Hematopoietic multipotent progenitor cell treated with erythropoietin and hydrocortisone succinate and interleukin-3 and kit ligand, for 8 days (in vitro differentiated cells): Measurements from ENCODE around the gene LKAAEAR1.

Source experiments
- DNase-seq: peaks from one replicate; pipeline ENCODE4 v3.0.0-alpha.2; 2015

Gene LKAAEAR1

DNA sequence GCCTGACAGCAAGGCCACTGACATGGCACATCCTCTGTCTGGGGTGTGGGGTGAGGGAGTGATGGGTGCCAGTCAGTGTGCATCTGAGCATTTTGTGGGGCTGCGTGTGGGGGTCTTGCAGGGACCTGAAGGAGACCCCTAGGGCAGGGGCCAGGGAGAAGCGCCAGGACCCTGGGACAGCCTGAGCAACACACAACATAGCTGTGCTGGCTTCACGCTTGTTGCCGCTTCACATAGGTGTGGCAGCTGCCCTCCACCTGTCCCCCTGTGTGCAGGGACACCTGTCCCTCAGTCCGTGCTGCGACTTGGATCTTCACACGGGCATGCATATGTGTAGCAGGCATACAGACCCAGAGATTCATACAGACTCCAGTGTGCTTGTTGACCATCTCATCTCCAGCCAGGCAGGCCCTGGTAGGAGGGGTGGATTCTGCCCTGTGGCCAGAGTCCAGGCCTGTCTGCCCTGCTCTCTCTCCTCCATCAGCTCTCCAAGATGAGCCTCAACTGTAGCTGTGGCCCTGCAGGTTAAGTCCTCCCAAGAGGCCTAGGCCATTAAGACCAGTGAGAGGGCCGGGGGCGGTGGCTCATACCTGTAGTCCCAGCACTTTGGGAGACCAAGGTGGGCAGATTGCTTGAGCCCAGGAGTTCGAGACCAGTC lies 26.3 kb upstream of the LKAAEAR1 start:
- DNase-seq = no peak

DNA sequence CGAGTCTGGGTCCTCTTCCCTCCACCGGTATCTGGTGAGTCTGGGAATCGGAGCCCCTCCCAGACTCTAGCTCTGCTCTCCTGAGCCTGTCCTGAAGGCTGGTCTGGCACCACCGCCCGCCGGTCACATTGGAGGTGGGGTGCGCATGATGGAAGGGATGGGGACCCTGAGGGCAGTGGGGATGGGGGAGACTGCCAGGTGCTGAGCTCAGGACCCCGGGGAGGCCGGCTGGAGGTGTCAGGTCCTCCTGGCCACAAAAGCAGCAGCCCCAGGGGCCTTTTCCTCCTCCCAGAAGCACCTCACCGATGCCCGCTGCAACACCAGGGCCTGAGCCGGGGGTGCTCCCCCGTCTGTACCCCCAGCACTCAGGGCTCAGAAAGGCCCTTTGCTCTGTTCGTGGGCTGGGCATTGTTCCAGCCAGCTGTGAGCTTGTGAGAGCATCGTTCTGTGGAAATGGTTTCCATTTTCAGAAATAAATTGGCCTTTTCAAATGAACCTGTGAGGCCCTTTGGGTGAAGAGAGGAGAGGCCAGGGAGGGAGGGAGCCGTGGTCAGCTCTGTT lies 25.7 kb upstream of the LKAAEAR1 start:
- no peak for DNase-seq

DNA sequence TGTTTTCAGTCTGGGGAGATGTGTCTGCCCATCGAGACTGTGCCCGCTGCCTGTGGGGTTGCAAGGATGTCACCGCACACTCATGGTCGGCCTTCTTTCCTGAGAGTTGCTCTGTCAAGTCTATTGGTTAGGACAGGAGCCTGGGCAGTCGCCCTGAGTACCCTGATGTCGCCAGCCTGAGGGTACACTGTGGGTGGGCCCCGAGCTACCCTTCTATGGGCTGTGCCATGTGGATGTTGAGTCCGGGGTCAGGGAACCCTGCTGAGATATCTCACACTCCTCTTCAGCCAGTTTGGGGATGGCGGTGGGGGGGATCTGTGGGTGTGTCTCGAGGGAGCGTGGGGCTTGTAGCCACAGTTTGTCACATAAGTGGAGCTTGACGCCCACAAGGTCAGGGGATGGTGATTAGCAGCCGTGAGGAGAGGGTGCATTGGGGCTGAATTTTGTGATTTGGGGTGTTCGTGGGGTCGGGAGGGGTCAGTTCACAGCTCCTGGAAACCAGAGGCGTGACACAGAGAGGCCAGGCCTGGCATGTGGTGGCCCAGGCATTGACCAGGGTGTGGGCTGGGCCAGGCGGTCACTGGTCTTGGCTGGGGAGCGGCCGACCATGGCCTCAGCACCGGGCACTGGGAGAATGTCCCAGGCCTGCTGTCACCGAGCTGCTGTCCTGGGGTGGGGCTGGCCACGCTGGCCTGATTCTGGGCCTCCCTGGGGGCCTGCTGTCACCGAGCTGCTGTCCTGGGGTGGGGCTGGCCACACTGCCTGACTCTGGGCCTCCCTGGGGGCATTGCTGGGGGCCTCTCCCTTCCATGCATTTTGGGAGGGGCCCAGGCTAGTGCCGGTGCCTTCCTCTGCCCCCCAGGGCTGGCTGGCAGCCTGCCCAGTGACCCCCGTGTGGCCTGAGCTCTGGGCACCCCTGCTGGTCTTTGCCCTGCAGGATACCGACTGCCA lies 24.8 kb upstream of the LKAAEAR1 start:
- DNase-seq = no peak

DNA sequence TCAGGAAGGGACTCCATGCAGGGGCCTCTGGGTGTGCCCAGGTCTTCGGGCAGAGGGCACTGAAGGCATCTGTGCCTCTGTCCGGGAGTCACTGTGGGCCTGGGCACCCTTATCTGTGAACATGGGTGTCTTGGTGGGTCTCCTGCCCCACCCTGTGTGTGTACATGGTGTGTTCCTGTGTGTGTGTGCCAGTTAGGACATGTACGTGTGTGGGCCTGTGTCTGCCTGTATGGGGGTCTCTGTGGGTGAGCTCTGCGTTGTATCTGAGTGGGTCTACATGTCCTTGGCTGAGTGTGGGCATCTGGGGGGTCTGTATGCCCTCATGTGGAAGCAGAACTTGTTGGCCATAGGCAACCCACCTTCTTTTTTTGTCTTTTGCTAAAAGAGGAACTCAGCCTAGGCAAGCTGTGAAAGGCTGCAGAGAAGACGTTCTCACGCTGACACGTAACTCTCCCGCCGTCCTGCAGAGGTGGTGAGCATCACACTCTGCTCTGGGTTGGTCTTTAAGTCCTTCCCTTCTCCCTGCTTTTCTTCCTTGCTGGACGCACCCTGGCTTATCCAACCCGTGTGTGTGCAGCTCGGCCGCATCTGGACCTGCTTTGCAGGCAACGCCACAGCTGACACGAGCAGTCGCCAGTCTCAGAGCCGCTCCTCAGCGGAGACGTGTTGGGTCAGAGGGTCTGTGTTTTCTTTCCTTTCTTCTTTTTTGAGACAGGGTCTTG lies 23.7 kb upstream of the LKAAEAR1 start:
- DNase-seq = no peak

DNA sequence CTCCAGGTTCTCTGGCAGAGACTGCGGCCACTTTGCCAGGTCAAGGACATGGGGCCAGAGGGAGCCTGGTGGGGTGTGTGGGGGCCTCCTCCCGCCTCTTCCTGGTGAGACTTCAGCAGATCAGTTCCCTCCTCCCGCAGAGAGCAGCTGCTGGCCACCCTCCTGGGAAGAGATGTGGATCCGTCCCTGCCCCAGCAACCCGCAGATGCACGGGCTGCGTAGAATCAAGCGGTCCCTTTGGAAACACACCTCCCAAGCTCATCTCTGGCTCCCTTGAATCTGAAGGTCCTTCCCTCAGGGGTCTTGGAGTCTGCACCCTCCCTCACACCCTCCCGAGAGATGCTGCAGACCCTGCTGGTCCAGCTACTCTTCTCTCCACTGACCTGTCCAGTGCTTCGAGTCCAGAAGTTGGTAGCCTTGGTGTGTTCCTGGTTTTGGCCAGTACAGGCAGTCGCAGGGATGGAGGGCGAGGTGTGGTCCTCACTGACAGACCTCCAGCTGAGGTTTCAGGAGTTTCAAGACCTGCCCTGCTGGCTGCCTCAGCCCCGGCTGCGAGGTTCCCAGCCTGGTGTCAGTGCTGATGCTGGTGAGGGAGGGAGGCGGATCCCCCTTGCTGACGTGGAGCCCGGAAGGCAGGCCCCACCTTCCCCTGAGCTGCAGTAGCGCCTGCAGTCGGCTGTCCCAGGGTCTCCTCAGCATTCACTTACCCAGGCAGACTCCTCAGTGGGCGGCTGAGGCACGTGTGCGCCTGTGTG lies 23.0 kb upstream of the LKAAEAR1 start, which contains the start of gene NPBWR2:
TSS of gene NPBWR2 (minus strand) at position 585 of the 755 bp plus-strand sequence. CDS start 734 bp downstream, outside the sequence.
- DNase-seq = no peak

DNA sequence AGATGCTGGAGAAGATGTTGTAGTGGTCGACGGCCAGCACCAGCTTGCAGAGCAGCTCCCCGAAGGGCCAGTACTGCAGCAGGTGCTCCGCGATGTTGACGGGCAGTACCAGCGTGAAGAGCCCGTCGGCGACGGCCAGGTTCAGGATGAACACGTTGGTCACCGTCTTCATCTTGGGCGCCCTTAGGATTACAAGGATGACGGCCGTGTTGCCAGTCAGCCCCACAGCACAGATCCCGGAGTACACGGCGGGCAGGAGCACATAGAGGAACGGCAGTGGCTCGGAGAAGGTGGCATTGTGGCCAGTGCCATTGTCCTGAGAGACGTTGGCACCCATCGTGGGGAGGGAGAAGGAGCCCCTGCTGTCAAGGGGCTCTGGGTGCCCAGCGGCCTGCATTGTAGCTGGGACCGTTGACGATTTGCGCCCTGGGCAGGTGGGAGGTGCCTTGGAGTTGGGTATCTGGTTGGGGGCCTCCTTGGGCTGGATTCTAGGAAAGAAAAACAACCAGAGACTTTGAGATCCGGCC lies 22.3 kb upstream of the LKAAEAR1 start:
- no peak for DNase-seq

DNA sequence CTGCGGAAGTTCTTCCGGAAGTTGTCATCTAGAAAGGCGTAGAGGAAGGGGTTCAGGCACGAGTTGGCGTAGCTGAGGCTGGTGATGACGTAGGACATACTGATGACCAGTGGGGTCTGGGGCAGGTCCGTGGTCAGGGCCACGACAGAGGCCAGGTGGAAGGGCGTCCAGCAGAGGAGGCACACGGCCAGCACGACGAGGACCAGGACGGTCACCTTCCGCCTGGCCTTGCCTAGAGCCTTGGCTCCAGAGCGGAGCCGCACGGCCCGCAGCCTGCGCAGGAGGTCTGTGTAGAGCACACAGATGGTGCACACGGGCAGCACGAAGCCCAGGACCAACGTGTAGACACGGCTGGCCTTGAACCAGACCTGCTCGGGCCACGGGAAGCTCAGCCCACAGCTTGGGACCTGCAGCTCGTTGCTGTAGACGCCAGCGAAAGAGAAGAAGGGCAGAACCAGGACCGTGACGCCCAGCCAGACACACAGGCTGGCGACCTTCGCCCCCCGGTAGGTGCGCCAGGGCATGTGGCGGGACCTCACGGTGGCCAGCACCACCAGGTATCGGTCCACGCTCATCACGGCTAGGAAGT lies 21.7 kb upstream of the LKAAEAR1 start:
- no peak for DNase-seq

DNA sequence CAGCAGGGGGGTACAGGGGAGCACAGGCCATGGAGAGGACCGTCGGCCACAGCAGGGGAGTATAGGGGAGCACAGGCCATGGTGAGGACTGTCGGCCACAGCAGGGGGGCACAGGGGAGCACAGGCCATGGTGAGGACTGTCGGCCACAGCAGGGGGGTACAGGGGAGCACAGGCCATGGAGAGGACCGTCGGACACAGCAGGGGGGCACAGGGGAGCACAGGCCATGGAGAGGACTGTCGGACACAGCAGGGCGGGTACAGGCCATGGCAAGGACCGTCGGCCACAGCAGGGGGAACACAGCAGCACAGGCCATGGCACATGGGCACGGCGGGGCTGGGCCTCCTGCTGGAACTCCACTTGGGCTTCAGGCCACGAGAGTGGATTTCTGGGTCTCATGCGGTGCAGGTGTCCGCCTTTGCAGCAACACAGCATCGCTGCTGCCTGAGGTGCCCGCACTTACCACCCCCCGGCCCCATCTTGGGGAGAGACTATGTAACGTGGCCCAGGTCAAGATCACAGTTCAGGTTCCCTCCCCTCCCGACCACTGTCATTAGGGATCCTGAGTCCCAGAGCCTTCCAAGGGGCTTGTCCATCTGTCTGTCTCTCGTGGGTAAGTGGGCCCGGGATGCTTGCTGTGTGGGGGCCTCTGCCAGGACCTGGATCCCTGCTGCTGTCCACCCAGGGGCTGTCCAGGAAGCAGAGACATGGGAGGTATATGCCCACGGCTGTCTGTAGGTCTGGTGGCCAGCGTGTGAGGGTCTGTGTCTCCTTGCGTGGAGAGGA lies 20.7 kb upstream of the LKAAEAR1 start:
- DNase-seq = no peak

DNA sequence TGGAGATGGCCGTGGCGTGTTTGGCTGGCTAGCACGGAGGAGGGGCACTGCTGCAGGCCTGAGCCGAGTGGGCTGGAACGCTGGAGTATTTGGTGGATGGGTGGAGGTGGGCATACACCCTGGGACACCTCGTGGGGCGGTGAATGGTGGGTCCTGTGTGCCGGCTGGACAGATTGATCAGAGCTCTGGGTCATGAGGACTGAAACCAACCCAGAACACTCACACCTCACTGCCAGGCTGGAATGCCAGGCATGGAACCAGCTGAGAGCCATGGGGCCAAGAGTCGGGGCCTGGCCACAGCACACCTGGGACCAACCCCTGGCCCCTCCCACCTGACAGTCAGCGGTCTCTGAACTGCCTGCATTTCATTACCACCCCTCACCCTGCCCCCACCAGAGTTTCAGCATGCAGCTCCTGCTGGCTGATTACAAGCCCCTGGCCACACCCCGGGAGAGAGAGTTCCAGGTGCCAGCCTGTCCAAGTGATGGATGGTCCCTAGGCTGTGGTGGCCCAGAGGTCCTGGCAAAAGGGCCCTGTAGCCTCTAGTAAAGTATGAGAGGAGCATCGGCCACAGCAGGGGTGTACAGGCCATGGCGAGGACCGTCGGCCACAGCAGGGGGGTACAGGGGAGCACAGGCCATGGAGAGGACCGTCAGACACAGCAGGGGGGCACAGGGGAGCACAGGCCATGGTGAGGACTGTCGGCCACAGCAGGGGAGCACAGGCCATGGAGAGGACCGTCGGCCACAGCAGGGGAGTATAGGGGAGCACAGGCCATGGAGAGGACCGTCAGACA lies 19.9 kb upstream of the LKAAEAR1 start:
- no peak for DNase-seq

DNA sequence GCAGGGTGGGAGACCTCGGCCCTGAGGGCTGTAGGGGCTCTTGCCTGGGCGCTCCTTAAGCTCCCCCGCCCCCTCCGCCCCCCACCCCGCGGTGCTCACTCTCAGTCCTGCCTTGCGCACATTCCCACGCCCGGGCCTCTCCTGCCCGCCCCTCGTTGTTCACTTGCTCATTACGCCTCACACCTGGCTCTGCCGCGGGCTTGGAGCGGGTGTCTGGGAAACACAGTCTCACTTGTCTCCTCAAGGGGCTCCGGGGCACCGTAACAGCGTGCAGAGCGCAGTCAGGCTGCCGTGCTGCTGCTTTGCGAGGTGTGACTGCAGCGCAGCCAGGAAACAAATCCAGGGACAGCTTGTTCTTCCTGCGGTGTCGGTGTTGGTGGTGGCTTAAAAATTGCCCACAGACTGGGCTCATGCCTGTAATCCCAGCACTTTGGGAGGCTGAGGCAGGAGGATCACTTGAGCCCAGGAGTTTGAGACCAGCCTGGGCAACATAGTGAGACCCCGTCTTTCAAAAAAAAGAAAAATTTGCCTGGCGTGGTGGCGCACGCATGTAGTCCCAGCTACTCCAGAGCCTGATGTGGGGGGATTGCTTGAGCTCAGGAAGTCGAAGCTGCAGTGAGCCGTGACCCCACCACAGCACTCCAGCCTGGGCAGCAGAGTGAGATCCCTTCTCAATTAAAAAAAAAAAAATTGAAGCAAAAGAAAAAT lies 18.6 kb upstream of the LKAAEAR1 start:
- DNase-seq = no peak

DNA sequence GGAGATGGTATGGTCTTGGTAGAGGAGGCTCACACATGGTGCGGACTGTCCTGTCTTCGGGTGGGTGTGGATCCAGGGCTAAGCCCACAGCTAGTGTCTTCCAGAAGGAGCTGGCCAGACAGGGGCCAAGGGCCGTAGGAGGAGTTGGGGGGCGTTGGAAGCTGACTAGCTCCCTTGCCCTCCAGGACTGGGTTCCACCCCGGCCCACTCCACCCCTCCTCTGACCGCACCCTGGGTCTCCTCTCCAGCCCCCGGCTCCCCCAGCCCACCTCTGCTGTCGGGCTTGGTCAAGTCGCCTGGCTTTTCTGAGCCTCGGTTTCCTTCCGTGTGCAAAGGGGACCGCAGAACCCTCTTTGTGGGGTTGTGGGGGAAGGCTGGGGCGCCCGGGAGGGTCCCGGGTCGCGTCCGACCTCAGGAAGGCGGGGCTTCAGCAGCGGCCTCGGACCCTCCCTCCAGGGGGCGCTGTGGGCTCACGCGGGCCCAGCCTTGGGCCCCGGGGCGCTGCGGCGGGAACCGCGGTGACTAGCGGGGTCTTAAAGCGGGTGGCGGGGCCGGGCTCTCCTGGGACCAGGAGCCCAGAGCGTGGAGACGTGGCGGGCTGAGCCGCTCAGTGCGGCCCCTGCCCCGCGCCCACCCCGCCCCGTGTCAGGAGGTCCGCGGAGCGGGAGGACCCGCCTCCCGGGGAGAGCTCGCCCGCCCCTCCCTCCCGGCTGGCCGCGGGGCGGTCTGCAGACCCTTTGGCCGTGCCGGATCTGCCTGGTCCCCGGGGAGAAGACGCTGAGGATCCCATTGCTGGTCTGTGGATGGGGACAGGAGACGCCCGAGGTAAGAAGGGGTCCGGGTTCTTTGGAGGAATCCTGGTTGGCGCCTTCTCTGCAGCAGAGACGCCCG lies 17.8 kb upstream of the LKAAEAR1 start:
- DNase-seq = no peak

DNA sequence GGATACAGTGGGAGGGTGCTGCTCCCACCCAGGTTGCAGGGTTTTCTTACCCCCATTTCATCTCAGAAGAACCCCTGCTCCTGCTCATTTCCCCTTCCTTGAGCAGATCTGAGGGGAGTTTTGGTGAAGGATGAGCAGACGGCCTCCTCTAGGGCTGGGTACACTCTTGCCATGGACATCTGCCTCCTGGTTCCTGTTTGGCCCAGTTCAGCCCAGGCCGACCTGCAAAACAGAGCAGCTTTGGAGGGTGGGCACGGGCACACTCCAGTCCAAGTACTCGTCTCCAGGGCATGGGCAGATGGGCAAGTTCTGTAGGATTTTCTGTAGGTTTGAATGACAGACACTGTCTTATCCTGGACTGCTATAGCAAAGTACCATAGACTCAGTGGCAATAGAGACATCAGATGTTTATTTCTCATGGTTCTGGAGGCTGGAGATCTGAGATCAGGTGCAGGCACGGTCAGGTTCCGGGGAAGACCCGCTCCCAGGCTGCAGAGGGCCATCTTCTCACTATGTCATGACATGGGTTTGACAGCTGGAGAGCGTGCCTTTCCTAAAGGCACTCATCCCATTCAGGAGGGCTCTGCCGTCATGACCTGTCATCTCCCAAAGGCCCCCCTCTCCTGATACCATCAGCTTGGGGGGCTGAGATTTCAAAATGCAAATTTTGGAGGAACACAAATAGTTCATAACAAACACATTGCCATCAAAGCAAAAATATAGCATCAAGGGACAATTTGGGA lies 16.9 kb upstream of the LKAAEAR1 start:
- no peak for DNase-seq

DNA sequence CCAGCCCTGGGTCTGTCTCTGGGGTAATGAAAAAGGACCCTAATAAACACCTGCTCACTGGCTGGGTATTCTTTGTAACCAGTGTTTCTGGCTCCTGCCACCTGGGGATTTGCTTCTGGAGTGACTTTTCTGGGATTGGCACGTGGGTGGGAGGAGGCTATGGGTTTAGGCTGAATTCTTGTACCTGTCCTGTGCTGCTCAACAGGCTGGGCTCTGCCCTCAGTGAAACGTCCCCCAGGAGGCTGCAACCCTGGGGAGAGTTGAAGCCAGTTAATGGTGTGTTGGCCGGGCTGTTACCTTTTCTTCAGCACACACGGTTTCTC lies 16.3 kb upstream of the LKAAEAR1 start:
- DNase-seq = no peak

DNA sequence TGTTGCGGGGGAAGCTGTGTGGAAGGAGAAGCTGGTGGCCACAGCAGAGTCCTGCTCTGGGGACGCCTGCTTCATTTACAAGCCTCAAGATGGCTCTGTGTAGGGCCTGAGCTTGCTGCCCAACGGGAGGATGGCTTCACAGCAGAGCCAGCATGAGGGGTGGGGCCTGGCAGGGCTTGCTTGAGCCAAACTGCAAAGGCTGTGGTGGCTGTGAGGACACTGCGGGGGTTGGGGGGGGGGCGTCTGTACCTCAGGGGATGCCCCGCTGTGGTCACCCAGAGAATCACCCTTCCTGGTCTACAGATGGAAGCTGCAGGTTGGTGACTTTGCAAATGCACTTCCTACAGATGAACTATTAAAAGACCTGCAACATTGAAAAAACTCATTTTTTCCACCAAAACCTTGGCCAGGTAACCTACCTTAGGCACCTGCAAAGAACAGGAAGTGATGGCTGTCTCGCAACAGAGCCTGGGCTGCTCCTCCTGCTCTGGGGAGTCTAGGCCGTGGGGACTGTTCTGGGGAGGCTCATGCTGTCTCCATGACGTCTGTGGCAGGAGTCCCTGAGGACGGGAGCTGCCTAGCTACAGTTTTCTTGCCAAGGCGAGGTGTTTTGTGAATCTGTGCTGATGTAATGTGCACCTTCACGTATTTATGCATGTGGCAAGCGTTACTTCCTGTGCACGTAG lies 15.8 kb upstream of the LKAAEAR1 start:
- no peak for DNase-seq

DNA sequence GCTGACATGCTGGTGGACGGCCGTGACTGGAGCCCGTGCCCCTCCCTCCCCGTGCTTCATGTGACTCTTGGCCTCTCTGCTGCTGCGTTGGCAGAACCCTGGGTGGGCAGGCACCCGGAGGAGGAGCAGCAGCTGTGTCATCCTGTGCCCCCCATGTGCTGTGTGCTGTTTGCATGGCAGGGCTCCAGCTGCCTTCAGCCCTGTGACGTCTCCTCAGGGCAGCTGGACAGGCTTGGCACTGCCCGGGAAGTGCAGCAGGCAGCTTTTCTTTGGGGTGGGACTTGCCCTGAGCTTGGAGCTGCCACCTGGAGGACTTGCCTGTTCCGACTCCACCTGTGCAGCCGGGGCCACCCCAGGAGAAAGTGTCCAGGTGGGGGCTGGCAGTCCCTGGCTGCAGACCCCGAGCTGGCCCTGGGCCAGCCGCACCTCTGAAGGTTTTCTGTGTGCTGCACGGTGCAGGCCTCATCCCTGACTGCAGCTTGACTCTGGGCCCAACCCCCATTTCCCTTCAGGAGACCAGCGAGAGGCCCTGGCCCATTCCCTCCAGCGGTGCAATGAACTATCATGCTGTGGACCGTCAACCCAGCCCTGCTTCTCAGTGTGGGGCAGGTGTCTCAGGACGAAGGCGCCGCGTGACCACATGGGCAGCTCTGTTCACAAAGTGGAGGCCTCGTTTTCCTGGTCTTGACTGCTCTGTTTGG lies 15.0 kb upstream of the LKAAEAR1 start:
- no peak for DNase-seq

DNA sequence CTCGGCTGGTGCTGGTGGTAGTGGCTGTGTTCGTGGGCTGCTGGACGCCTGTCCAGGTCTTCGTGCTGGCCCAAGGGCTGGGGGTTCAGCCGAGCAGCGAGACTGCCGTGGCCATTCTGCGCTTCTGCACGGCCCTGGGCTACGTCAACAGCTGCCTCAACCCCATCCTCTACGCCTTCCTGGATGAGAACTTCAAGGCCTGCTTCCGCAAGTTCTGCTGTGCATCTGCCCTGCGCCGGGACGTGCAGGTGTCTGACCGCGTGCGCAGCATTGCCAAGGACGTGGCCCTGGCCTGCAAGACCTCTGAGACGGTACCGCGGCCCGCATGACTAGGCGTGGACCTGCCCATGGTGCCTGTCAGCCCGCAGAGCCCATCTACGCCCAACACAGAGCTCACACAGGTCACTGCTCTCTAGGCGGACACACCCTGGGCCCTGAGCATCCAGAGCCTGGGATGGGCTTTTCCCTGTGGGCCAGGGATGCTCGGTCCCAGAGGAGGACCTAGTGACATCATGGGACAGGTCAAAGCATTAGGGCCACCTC lies 14.3 kb upstream of the LKAAEAR1 start:
- no peak for DNase-seq
